DMS 273 (cell line): ENCODE data around the gene NUBP2.
A peak's percentile ranks its signal among the peaks of the same experiment; 100 is the strongest.
"Not testable (repeated sequence)": the region's sequence is repeated elsewhere in the genome, so short reads cannot be mapped to it uniquely, and the experiment has no call there.

Experiments used
- DNase-seq: peaks from one replicate; lab custom pipeline; 2025; ENCODE audit not compliant: unreplicated experiment; lab: John Stamatoyannopoulos, UW

The NUBP2 gene

GRCh38 chr16:1794908-1795666, 12.3 kb downstream of the NUBP2 start:
- DNase-seq = no peak

DNA sequence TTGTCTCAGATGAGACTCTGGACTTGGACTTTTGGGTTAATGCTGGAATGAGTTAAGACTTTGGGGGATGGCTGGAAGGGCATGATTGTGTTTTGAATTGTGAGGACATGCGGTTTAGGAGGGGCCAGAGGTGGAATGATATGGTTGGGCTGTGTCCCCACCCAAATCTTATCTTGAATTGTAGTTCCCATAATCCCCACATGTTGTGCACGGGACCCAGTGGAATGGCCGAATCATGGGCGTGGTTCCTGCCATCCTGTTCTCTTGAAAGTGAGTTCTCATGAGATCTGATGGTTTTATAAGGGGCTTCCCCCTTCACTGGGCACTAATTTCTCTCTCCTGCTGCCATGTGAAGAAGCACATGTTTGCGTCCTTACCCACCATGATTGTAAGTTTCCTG, 16.5 kb downstream of the NUBP2 start:
- DNase-seq = not testable (repeated sequence)

DNA sequence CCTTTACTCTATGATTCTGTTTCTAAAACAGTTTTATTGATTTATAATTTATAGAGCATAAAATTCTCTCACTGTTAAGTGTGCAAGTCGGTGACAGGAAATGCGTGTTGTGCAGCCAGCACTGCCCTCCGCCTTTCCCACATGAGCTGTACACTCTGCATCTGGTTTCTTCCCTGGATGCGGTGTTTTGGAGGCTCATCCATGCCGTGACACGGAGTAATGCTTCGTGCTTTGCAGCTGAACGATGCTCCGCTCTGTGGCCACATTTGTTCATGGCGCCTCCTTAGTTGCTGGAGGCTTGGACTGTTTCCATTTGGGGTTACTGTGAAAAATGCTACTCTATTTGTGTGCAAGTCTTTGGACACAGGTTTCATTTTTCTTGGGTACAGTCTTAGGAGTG, 17.9 kb downstream of the NUBP2 start:
- DNase-seq = no peak

GRCh38 chr16:1807626-1808025, 24.9 kb downstream of the NUBP2 start:
- DNase-seq = no peak

DNA sequence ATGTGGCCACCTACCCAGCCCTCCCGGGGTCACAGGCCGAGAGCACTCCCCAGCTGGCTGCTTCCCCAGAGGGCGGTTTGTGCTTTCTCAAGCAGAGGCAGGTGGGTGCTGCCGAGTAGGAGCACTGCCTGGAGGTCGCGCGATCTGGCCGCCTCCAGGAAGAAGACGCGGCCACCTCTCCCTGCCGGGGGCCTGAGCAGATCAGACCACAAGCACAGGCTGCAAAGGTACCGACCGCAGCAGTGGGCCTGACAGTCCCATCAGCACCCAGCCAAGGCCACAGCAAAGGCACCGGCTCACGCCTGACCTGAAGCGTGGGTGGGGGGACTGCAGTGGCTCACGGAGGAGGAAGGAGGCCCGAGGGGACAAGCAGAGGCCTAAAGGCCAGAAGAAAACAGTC, 25.9 kb downstream of the NUBP2 start:
- DNase-seq = no peak

DNA sequence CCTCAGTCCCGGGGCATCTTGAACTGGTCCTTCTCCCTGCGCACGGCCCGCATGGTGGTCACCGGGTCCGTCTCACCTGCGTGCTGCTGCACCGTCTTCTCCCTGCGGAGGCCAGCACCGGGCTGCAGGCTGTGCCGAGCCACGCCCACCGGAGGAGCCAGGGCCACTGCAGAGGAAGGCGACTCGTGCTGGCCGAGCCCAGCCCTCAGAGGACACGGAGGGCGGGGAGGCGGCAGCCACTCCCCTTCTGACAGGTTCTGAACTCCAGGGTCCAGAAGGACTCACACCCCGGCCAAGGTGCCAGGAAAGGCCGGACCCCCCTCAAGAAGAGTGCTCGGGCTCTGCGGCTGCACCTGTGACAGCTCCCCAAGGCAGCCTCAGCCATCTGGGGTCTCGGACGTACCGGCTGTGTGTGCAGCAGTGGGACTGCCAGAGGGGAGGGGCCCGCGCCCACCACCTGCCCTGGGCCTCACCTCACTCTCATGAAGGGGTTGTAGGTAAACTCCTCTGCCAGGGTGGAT, 26.6 kb downstream of the NUBP2 start:
- DNase-seq = no peak

GRCh38 chr16:1810106-1810505, 27.3 kb downstream of the NUBP2 start:
- no peak for DNase-seq

GRCh38 chr16:1810536-1810935, 27.8 kb downstream of the NUBP2 start:
- DNase-seq = no peak

GRCh38 chr16:1812732-1813163, 30.0 kb downstream of the NUBP2 start:
- peak; percentile 96 for DNase-seq

- DNase-seq = no peak
Observed at GRCh38 chr16:1815461-1815860, 32.7 kb downstream of the NUBP2 start.

GRCh38 chr16:1816396-1817275, 33.9 kb downstream of the NUBP2 start:
- DNase-seq = no peak

GRCh38 chr16:1817276-1817589, 34.5 kb downstream of the NUBP2 start:
- DNase-seq = no peak

DNA sequence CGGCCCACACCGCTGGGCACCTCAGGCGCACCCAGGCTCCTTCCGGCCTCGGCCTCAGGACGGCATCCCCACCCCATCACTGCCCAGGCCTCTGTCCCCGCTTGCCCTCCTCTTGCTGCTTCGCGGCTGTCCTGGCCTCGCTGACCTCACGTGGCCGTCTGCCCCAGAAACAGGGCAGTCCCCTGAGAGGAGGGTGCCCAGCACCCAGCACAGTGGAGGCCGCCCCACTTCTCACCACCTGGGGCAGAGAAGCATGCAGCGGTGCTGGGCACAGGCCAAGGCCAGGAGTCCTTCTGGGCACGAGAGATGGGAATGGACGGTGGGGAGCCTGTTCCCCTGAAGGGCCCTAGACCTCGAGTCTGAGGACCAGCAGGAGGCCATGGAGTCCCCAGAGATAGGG, 35.0 kb downstream of the NUBP2 start:
- no peak for DNase-seq

- DNase-seq = no peak
Observed at GRCh38 chr16:1818204-1818872, 35.6 kb downstream of the NUBP2 start.

DNA sequence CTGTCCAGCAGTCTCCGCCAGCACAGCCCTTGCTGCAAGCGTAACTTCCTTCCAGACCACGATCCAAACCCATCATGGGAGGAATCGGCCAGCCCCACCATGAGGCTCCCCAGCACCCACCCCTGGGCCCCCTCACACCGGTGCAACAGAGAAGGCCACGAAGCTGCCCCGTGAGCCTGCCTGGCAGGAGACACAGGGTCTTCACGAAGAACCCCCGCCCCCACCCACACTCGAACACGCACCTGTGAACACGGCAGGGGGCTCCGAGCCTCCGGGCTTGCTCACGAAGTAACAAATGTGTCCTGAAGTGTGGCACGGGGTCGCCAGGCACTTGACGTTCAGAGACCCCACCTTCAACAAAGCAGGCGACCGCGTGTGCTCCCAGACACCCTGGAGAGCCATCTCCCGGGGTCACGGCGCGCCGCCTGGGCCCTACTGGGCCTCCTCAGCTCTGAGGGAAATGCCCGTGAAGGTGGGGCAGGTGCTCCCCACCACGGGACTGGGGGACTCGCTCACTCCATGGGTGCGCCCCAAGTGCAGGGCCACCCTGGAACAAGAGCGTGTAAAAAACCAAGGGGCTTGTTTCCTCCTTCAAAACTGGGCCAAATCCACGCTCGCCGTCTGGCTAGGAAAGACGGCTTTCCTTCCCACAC, 36.2 kb downstream of the NUBP2 start:
- no peak for DNase-seq

DNA sequence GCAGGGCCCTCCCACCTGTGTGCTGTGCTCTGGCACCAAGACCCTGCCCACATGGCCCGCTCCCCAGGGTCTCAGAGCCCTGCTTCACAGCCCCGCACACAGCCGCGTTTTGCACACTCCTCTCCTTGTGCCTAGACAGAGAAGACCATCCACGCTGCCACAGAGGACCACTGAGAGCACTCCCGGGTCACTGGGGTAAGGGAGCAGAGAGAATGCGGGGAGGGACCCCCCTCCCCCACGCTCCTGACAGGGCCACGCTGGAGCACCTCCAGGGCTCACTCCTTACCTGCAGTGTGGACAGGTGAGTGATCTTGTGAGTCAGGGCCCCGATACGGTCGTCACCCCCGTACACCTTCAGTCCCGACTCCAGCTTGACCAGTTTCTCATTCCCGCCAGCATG, 36.9 kb downstream of the NUBP2 start:
- no peak for DNase-seq

DNA sequence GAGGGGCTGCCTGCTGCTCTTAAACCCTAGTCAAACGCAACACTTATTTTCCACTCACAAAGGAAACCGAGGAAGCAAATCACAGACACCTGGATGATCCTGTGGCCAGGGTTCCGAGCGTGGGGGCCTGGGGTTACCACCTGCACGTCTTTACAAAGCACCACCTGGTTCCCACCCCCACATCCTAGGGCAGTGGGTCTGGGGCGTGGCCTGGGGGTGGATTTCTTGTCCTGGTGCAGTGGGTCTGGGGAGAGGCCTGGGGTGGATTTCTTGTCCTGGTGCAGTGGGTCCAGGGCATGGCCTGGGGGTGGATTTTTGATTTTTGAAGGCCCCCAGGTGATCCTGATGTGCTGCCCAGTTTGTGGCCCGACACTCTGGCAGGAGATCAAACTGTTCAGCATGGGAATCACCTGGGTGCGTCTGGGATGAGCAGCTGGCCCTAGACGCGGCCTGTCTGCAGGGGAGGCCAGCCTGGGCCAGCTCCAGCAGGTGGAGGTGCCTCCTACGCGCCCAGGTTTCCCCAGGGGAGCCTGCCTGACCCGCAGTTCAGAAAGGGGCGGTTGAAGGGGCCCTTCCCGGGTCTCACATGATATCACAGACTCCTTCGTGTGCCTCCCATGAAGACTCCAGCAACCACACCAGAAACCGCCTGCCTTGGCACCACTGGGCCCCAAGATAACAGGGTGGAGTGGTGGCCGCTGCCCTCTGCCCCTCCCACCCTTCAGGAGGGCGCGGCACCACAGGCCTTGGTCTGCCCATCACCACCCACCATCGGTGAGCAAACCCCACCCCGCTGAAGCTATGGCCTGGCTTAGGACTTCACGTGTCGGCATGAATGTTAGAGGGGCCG, 37.6 kb downstream of the NUBP2 start:
- no peak for DNase-seq

GRCh38 chr16:1820946-1821290, 38.2 kb downstream of the NUBP2 start:
- DNase-seq = no peak

DNA sequence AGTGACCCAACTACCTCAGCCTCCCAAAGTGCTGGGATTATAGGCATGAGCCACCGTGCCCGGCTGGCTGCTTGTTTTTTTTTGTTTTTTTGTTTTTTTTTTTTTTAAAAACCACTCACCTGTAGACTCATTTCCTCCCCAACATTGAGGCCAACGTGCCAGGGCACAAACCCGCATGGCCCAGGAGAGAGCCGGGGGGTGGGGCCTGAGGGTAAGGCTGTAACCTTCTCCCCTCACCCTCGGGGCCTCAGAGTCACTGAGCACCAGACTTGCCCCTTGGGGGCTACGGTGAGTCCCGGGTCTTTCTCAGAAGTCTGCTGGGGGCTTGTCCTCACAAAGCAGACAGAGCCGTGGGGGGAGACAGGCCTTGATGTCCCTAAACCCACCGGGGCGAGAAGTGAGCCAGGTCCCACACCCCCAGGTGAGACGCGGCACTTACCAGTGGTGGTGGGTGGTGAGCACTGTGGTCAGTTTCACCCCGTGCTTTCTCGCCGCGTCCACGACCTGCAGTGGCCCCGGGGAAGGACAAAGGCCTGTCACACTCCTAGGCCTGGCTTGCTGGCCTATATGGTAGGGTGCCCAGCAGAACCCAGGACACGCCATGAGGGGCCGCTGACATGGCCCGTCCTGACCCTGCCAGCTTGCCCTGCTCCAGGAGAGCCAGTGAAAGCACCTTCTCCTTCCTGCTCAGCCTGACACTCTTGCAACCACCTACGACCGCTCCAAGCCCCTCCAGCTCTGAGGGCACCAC, 39.3 kb downstream of the NUBP2 start:
- no peak for DNase-seq

DNA sequence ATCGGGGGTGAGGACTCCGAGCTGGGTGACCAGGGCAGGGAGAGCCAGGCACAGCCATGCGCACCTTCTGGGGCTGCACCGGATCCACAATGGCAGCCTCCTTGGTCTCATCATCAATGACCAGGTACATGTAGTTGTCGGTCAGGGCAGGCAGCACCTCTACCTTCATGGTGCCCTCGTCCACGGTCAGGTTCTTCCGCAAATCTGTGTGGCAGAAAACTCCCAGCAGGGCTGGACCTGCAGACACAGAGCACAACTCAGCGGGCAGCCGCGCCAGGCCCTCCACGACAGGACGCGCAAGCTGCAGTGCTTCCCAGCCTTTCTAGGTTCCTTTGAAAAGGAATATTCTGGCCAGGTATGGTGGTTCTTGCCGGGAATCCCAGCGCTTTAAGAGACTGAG, 40.0 kb downstream of the NUBP2 start:
- no peak for DNase-seq
